A172 (cell line): ENCODE measurements around the gene BANP. TPM values are rescaled to one million over a fixed set of nuclear protein-coding genes. Genes with fewer than 3 reads are reported as not detected.
"Not testable (repeated sequence)": the region's sequence is repeated elsewhere in the genome, so short reads cannot be mapped to it uniquely, and the experiment has no call there.

Experiments
- DNase-seq: peaks from one replicate; pipeline ENCODE4 v3.0.0-alpha.2; 2015; ENCODE audit warnings: low spot score
- total RNA-seq: library from RNA; depleted of rRNA; stranded (reverse); fragments of >200 nt; shearing (Covaris generic); gene quantifications from 2 replicates; pipeline ENCODE4 v1.2.3, GENCODE V29; 2014

Gene BANP
- total RNA-seq, 1 experiment from 2014 or later = 25.4 TPM

DNA sequence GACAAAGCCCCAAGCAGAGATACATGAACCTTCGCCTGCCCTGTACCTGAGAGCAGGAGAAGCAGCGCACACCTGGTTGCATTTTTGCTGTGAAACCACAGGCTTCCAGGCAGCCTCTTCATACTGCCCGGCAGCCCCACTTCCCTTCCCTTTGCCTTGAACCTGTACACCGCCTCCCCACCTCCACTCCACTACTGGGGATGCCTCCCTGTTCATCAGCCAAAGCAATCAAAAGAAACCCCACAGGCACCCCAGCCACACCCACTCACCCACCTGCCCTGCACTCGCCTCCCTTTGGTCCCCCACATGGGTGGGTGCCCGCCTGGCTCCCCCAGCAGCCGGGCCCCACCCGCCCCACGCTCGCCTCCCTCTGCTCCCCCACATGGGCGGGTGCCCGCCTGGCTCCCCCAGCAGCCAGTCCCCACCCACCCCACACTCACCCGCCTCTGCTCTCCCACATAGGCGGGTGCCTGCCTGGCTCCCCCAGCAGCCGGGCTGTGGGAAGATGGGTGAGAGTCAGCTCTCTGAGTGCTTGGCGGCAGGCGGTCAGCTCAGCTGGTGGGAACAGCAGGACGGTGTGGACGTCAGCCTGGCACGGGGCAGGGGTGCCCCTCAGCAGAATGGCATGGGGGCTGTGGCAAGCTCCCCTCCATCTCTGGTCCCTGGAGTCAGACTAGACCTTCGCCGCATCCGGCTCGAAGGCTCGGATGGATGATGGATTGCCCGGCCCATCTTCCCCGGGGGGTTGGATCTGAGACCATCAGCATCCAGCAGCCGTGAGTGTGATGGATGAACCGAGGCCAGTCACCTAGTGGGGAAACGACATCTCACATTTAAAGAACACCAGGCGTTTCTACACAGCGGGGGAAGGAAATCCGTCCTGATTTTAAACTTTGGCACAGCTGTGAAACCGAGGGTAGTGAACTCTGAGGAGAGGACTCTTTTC lies 135.6 kb downstream of the BANP start:
- DNase-seq = no peak

DNA sequence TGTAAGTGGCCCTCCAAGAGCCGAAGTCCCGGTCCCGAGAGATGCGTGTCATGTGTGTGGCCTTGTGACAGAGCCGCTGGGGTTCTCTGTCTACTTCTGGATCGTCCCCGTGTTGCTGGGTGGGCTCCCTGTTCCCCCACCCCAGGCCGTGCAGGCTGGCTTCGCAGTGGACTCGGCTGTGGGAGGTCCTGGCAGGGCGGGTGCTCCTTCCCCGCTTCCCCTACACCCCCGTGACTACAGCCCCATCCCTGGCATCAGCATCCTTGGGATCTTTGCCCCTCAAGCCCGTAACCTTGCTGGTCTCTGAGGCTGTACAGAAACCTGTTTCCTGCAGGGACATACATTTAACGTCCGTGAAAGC lies 136.3 kb downstream of the BANP start:
- DNase-seq = no peak

- peak; percentile 10 for DNase-seq
These were observed 136.9 kb downstream of the BANP start for GRCh38 chr16:88088161-88088581.

DNA sequence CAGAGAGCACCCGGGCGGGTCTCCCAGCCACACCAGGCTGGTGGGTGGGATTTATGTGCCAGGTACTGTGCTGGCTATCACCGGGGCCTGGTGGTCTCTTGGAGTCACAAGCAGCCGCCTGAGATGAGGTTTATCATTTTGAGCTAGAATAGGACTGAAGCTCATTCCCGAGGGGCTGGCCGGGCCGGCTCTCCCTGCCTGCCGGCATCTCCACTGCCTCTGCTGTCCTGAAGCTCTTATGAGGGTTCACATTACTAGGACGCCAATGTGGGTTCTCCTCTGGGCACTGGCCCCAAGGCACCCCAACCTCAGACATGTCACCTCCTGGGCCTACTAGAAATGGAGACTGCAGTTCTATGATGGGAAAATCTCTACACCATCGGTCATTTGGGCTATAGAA lies 137.4 kb downstream of the BANP start:
- DNase-seq = not testable (repeated sequence)

GRCh38 chr16:88089071-88089470 lies 137.8 kb downstream of the BANP start:
- DNase-seq = not testable (repeated sequence)

GRCh38 chr16:88089632-88090376 lies 138.6 kb downstream of the BANP start:
- not testable (repeated sequence) for DNase-seq

- DNase-seq = not testable (repeated sequence)
These were observed 139.3 kb downstream of the BANP start for GRCh38 chr16:88090377-88091175.

GRCh38 chr16:88091221-88091971 lies 140.2 kb downstream of the BANP start:
- not testable (repeated sequence) for DNase-seq

GRCh38 chr16:88091972-88092302 lies 140.7 kb downstream of the BANP start:
- DNase-seq = not testable (repeated sequence)

DNA sequence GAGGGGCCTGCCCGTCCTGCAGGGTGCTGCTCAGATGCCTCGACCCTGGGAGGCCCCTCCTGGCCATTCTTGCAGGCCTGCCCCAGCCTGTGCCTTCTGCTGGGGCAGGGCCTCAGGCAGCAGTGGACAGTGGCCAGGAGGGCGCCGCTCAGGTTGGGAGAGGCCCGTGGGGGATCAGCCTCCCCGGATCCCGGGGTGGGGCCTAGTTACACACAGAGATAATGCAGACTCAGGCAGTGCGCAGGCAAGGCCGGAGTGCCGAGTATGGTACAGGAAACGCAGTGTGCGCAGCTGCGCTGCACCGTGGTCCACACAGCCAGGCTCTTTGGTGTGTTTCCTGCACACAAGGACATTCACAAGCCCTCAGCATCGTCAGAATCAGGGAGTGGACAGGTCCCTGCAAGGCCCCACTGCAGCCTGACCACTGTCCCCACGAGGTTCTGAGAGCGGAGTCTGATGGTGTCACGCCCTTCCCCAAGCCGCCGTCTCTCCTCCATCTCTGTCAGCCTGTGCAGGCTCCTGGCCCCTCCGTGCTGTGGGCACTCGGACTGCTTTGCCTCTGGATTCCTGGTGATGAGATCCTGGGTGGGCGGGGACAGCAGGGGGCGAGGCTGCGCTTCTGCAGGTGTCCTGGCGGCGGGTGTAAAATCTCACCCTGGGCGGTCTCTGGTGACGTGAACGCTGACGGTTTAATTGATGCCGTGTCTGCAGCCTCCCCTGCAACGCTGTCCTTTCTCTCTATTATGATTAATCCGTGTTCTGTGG lies 141.7 kb downstream of the BANP start:
- not testable (repeated sequence) for DNase-seq

- DNase-seq = not testable (repeated sequence)
These were observed 142.5 kb downstream of the BANP start for GRCh38 chr16:88093556-88094252.

DNA sequence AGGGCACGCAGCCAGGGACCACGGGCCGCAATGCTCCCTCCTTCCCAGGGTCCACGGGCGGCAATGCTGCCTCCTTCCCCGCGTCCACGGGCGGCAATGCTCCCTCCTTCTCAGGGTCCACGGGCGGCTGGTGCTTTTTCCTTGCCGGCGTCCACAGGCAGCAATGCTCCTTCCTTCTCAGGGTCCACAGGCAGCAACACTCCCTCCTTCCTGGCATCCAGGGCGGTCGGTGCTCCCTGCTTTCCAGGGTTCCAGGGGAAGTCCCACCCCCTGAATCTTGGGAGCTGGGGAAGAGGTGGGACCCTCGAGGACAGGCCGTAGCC lies 143.0 kb downstream of the BANP start:
- not testable (repeated sequence) for DNase-seq

GRCh38 chr16:88094900-88095299 lies 143.7 kb downstream of the BANP start:
- DNase-seq = not testable (repeated sequence)

- not testable (repeated sequence) for DNase-seq
These were observed 145.4 kb downstream of the BANP start for GRCh38 chr16:88096659-88097058.

DNA sequence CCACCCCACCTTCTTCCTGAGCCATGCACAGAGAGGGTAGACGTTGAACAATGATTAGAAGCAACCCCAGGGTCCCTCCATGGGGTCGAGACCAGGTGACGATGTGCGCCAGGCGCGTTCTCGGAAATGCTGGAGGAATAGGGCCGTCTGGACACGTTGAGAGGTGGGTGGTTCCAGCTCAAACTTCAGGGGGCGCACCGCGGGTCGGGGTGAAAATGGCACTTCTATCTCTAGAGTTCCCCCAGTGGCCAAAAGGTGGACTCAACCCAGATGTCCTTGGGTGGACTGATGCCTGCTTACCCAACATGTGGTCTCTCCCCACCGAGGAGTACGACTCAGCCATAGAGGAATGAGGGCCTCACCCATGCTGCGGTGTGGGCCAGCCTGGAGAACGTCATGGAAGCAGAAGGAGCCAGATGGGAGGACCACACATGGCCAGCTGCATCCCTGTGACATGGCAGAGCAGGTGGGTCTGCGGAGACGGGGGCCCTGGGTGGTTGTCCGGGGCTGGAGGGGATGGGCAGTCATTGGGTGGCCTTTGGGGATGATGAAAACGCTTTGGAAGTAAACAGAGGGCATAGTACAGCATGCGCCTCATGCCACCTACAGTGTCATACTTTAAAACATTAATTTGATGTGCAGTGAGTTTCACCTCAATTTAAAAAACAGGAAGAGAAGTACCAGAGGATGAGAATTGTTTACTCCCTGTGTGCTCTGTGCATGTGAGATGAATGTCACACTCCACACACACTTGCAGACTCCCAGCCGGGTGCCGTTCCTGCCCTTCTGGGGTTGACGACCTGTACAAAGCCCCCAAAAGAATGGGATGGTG lies 147.7 kb downstream of the BANP start:
- DNase-seq = peak; percentile 73

GRCh38 chr16:88099563-88099890 lies 148.3 kb downstream of the BANP start:
- no peak for DNase-seq

DNA sequence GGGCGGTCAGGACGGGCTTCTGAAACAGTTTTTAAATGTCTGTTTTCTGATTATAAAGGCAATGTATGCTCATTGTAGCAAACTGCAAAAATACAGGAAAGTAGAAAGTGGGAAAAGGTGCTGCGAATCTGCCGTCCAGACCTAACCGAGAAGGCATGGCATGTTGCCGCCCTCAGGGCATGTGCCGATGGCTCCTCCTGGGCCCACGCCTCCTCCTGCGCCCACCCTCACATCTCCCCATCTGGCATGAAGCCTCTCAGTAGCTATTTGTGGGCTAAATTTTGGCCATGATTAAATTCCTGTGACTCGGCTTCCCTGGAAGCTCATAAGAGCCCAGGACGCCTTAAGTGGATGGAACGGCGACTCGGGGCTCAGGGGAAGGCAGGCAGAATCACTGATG lies 148.7 kb downstream of the BANP start:
- DNase-seq = not testable (repeated sequence)

- DNase-seq = not testable (repeated sequence)
These were observed 149.8 kb downstream of the BANP start for GRCh38 chr16:88100801-88101622.
